ENCODE results near the gene TMC8.

DNA sequence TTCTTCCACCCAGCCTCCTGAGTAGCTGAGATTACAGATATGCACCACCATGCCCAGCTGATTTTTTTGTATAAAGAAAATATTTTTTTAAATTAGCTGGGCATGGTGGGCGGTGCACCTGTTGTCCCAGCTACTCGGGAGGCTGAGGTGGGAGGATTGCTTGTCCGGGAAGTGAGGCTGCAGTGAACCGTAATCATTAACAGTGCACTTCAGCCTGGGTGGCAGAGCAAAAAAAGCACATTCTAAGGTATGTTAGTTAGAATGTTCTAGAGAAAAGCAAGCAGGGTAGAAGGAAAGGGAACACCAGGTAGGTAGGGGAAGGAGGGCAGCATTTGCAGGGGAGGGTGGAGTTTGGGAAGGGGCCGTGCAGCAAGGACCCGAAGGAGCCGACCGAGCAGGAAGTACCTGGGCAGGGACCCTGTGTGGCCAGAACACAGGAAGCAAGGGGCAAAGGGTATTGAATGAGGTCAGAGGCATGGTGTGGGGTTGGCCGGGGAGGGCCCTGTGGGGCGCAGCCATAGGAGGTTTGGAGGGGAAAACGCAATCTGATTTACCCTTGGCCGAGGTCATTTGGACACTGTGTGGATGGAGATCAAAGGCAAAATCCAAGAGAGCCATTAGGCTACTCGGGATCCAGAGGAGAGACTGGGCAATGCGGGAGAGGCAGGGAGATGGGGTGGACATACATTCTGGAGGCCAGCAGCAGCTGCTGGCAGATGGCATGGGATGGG lies 17.9 kb downstream of the TMC8 start:
- TF ChIP-seq, protein P1, sequence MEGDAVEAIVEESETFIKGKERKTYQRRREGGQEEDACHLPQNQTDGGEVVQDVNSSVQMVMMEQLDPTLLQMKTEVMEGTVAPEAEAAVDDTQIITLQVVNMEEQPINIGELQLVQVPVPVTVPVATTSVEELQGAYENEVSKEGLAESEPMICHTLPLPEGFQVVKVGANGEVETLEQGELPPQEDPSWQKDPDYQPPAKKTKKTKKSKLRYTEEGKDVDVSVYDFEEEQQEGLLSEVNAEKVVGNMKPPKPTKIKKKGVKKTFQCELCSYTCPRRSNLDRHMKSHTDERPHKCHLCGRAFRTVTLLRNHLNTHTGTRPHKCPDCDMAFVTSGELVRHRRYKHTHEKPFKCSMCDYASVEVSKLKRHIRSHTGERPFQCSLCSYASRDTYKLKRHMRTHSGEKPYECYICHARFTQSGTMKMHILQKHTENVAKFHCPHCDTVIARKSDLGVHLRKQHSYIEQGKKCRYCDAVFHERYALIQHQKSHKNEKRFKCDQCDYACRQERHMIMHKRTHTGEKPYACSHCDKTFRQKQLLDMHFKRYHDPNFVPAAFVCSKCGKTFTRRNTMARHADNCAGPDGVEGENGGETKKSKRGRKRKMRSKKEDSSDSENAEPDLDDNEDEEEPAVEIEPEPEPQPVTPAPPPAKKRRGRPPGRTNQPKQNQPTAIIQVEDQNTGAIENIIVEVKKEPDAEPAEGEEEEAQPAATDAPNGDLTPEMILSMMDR (IDR thresholded peaks at IDR 0.05), result no peak
- TF ChIP-seq POLR2A (IDR thresholded peaks at IDR 0.05), result no peak
